SK-N-SH (cell line): ENCODE results near the gene DLG1. TPM values are rescaled to one million over a fixed set of nuclear protein-coding genes. Genes with fewer than 3 reads are reported as not detected.

Experiments used
- CTCF ChIA-PET: fragments of 300-600, 350-600 bp; formaldehyde crosslinking; extraction: SDS; loops from one replicate; lab custom pipeline; 2021; lab: Yijun Ruan, JAX
- POLR2A ChIA-PET: fragments of 350-600 bp; sonication (Branson Sonifier 250); formaldehyde crosslinking; extraction: SDS; loops from one replicate; lab custom pipeline; 2020; ENCODE audit warnings: antibody characterized with exemption, inconsistent platforms; lab: Yijun Ruan, JAX
- DNase-seq: peaks from one replicate; pipeline ENCODE4 v3.0.0; 2012
- H2AFZ ChIP-seq: fragments of 200-600 bp; sonication (generic); 2 replicates; pipeline ENCODE4 v1.8.1; 2016; ENCODE audit warnings: antibody characterized with exemption, mild to moderate bottlenecking, low read depth
- H3F3A ChIP-seq: fragments of 200-600 bp; sonication (generic); replicated peaks from 2 replicates; pipeline ENCODE3; 2016; ENCODE audit warnings: antibody characterized with exemption, mild to moderate bottlenecking; ENCODE audit not compliant: insufficient read depth
- H3K27ac ChIP-seq, 2 experiments: fragments of 200-500 bp in 1 of 2; fragments of 200-600 bp in 1 of 2; sonication (Bioruptor generic) in 1 of 2; sonication (generic), shearing (Covaris generic) in 1 of 2; 2 replicates each; pipeline versions ENCODE4 v1.5.1 to v1.6.1; 2014 to 2016; ENCODE audit warnings: low read depth in 2 of 2, inconsistent platforms in 1 of 2, low read length in 1 of 2, mild to moderate bottlenecking in 1 of 2, mixed read lengths in 1 of 2
- H3K27me3 ChIP-seq: fragments of 200-600 bp; sonication (generic), shearing (Covaris generic); 2 replicates; pipeline ENCODE4 v1.6.1; 2016; ENCODE audit warnings: mixed run types; ENCODE audit not compliant: insufficient read depth
- H3K36me3 ChIP-seq, 2 experiments: fragments of 200-500 bp in 1 of 2; fragments of 200-600 bp in 1 of 2; sonication (Bioruptor generic) in 1 of 2; sonication (generic) in 1 of 2; replicated peaks in 1 of 2; 2 replicates each; pipeline versions ENCODE3 to v1.5.1; 2014 to 2016; ENCODE audit warnings: low read length in 1 of 2, mild to moderate bottlenecking in 1 of 2; ENCODE audit not compliant: insufficient read depth in 2 of 2, control insufficient read depth in 1 of 2
- H3K4me1 ChIP-seq, 2 experiments: fragments of 200-500 bp in 1 of 2; fragments of 200-600 bp in 1 of 2; sonication (Bioruptor generic) in 1 of 2; sonication (generic), shearing (Covaris generic) in 1 of 2; 2 replicates each; pipeline versions ENCODE4 v1.5.1 to v1.6.1; 2014 to 2016; ENCODE audit warnings: low read depth in 1 of 2, low read length in 1 of 2, mixed run types in 1 of 2; ENCODE audit not compliant: insufficient read depth in 2 of 2, control insufficient read depth in 1 of 2
- H3K4me2 ChIP-seq: fragments of 200-600 bp; sonication (generic), shearing (Covaris generic); 2 replicates; pipeline ENCODE4 v1.6.1; 2017; ENCODE audit warnings: mixed run types
- H3K4me3 ChIP-seq, 2 experiments: fragments of 200-500 bp in 1 of 2; fragments of 200-600 bp in 1 of 2; sonication (Bioruptor generic) in 1 of 2; sonication (generic), shearing (Covaris generic) in 1 of 2; 2 replicates each; pipeline versions ENCODE4 v1.5.1 to v1.8.1; 2014 to 2016; ENCODE audit warnings: low read depth in 2 of 2, inconsistent platforms in 1 of 2, low read length in 1 of 2, mild to moderate bottlenecking in 1 of 2, mixed read lengths in 1 of 2, moderate library complexity in 1 of 2
- H3K79me2 ChIP-seq: fragments of 200-600 bp; sonication (generic); 2 replicates; pipeline ENCODE4 v1.8.1; 2017; ENCODE audit warnings: mild to moderate bottlenecking; ENCODE audit not compliant: insufficient read depth
- H3K9ac ChIP-seq: fragments of 200-600 bp; sonication (generic); 2 replicates; pipeline ENCODE4 v1.6.1; 2017; ENCODE audit warnings: mixed run types
- H3K9me2 ChIP-seq: fragments of 200-600 bp; sonication (generic); 2 replicates; pipeline ENCODE4 v1.6.1; 2017; ENCODE audit warnings: mixed run types
- H3K9me3 ChIP-seq: fragments of 200-600 bp; sonication (generic); 2 replicates; pipeline ENCODE4 v1.6.1; 2017; ENCODE audit warnings: mixed run types, mild to moderate bottlenecking, moderate library complexity
- H4K20me1 ChIP-seq: fragments of 200-600 bp; sonication (generic); 2 replicates; pipeline ENCODE4 v1.6.1; 2017; ENCODE audit warnings: mild to moderate bottlenecking, mixed run types; ENCODE audit not compliant: insufficient read depth
- CTCF ChIP-seq: fragments of 200-600 bp; sonication (generic); IDR thresholded peaks from 2 replicates; pipeline ENCODE4 v1.6.1; 2017; ENCODE audit warnings: antibody characterized with exemption, mild to moderate bottlenecking, moderate library complexity
- ELF1 ChIP-seq: IDR thresholded peaks from 2 replicates; pipeline ENCODE4 v1.4.0; 2012
- EP300 ChIP-seq, 2 experiments: IDR thresholded peaks; 2 replicates each; pipeline versions ENCODE4 v1.4.0 to v1.6.1; 2012; ENCODE audit warnings: borderline replicate concordance in 1 of 2, low read depth in 1 of 2, low read length in 1 of 2
- FOSL2 ChIP-seq: IDR thresholded peaks from 2 replicates; pipeline ENCODE4 v1.4.0; 2012; ENCODE audit warnings: low read depth, mild to moderate bottlenecking, moderate library complexity, borderline replicate concordance
- JUND ChIP-seq: IDR thresholded peaks from 2 replicates; pipeline ENCODE4 v1.4.0; 2012
- NFIC ChIP-seq: IDR thresholded peaks from 2 replicates; pipeline ENCODE4 v1.4.0; 2012; ENCODE audit warnings: borderline replicate concordance
- POLR2AphosphoS5 ChIP-seq: IDR thresholded peaks from 2 replicates; pipeline ENCODE4 v1.6.1; 2012; ENCODE audit warnings: low read depth, low read length
- RAD21 ChIP-seq: IDR thresholded peaks from 2 replicates; pipeline ENCODE4 v1.6.1; 2012; ENCODE audit warnings: mild to moderate bottlenecking, low read length
- RFX5 ChIP-seq: IDR thresholded peaks from 2 replicates; pipeline ENCODE4 v1.6.1; 2012; ENCODE audit warnings: mild to moderate bottlenecking, improper control_type of control experiment, low read length
- TAF1 ChIP-seq: IDR thresholded peaks from 2 replicates; pipeline ENCODE4 v1.6.1; 2012; ENCODE audit warnings: low read depth, mild to moderate bottlenecking, low read length, moderate library complexity, borderline replicate concordance
- TEAD4 ChIP-seq: IDR thresholded peaks from 2 replicates; pipeline ENCODE4 v1.4.0; 2012; ENCODE audit warnings: mild to moderate bottlenecking, borderline replicate concordance; ENCODE audit not compliant: insufficient read depth
- YY1 ChIP-seq: IDR thresholded peaks from 2 replicates; pipeline ENCODE4 v1.4.0; 2012; ENCODE audit warnings: low read depth, mild to moderate bottlenecking
- WGBS: methylation state at CpG from one replicate; pipeline ENCODE4 v1.1.6; 2017; ENCODE audit warnings: low lambda C conversion rate; 5-methylcytosine and 5-hydroxymethylcytosine counted together
- polyA plus RNA-seq, 3 experiments: library from polyadenylated mRNA; depleted of rRNA; stranded (reverse); fragments of >200 nt; gene quantifications; 2 replicates each; pipeline ENCODE4 v1.2.3, GENCODE V29; 2012
- TF ChIP-seq, protein P1 (sequence below): fragments of 150-350 bp; IDR thresholded peaks from 2 replicates; pipeline ENCODE4 v1.6.1; 2017; ENCODE audit warnings: antibody characterized with exemption, low read length, low read depth, borderline replicate concordance
- TF ChIP-seq, protein P2 (sequence below): IDR thresholded peaks from 2 replicates; pipeline ENCODE4 v1.4.0; 2012; ENCODE audit warnings: low read depth
- TF ChIP-seq, protein P3 (sequence below): IDR thresholded peaks from 2 replicates; pipeline ENCODE4 v1.4.0; 2012; ENCODE audit warnings: low read depth, borderline replicate concordance

DLG1 gene
- polyA plus RNA-seq, 1 of the 3 experiments (the other 2 are of a cell fraction) = 16.5 TPM

DNA sequence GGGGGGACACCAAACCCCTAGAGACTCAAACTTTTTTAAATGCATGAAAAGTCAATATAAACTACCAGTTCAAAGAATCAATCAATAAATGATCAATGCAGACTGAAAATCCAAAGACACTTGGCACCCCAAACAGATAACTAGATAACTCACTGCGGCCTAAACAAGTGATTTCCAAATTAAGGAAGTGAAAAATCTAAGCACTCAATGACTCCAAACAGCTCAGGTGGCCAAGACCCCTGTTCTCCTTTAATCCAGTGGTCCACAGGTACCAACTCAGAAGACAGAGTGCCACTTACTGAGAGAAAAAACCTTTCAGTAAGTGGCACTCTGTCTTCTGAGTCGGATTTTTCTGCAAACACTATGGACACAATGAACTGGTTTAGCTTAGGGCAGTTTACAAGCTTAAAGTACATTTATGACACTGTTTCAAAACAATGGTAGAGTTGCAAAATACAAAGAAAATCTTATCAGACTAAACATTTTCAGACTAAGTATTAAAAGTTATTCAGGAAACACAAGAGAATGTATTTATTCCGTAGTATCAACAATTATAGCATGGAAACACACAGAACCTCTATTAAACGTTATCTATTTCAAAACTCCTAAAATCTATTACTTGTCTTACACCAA is 4.7 kb downstream of the DLG1 start:
- Histone ChIP-seq H3K4me2 (no peak overlapping the region), H3K27me3 (no peaks in the 10 kb centered on the region), H4K20me1 (peaks cover 16% of the 10 kb centered on the region; the same call in 1 of the 2 replicates), H3K9me3 (no peaks in the 10 kb centered on the region; the same call in 1 of the 2 replicates), H3K79me2 (peaks cover 87% of the 10 kb centered on the region), H3K9ac (no peak overlapping the region), H3K4me3 (no peak overlapping the region), H3F3A (peaks cover 6% of the 10 kb centered on the region), H3K9me2 (no peaks in the 10 kb centered on the region), H2AFZ (no peak overlapping the region), H3K4me1 (peaks cover 4 to 7% of the 10 kb centered on the region in 2 experiments; a peak in 3 of 4 replicates), H3K36me3 (peaks cover 53 to 61% of the 10 kb centered on the region in 2 experiments), H3K27ac (no peak overlapping the region)
- POLR2A ChIA-PET = no interaction called here
- CTCF ChIA-PET = interaction anchor here (1.5 to 6.3 kb wide), 2 partner anchors 37 to 160 kb away, joined by 4 to 28 read pairs; no protein-coding TSS in a partner anchor
- 86% methylated on average over 4 of the region's 4 CpGs for WGBS
- TF ChIP-seq, protein P1, sequence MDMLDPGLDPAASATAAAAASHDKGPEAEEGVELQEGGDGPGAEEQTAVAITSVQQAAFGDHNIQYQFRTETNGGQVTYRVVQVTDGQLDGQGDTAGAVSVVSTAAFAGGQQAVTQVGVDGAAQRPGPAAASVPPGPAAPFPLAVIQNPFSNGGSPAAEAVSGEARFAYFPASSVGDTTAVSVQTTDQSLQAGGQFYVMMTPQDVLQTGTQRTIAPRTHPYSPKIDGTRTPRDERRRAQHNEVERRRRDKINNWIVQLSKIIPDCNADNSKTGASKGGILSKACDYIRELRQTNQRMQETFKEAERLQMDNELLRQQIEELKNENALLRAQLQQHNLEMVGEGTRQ = no peak
- TF ChIP-seq NFIC (no peak), RFX5 (no peak)
- DNase-seq = no peak

GRCh38 chr3:197292648-197293047 is 5.8 kb downstream of the DLG1 start:
- no peak for DNase-seq
- Histone ChIP-seq H3K4me1 (peaks cover 4 to 7% of the 10 kb centered on the region in 2 experiments; a peak in 3 of 4 replicates), H3K79me2 (peaks cover 96% of the 10 kb centered on the region), H4K20me1 (peaks cover 16% of the 10 kb centered on the region; the same call in 1 of the 2 replicates), H3K4me3 (no peak overlapping the region), H3K4me2 (no peak overlapping the region), H3K36me3 (peaks cover 57 to 64% of the 10 kb centered on the region in 2 experiments), H3K9me2 (no peaks in the 10 kb centered on the region), H3K27ac (no peak overlapping the region), H3K9ac (no peak overlapping the region), H3K27me3 (no peaks in the 10 kb centered on the region), H3K9me3 (no peaks in the 10 kb centered on the region; the same call in 1 of the 2 replicates), H2AFZ (no peak overlapping the region), H3F3A (peaks cover 6% of the 10 kb centered on the region)
- ChIA-PET CTCF (interaction anchor here (1.5 to 6.3 kb wide), 2 partner anchors 35 to 161 kb away, joined by 4 to 28 read pairs; no protein-coding TSS in a partner anchor), POLR2A (no interaction called here)
- TF ChIP-seq RAD21 (no peak), POLR2AphosphoS5 (no peak), YY1 (no peak), TEAD4 (no peak), CTCF (no peak), EP300 (IDR thresholded peaks at IDR 0.05; ENCODE audit: borderline replicate concordance in 1 of 2, low read depth in 1 of 2, low read length in 1 of 2) (no peak), FOSL2 (no peak), JUND (no peak), TAF1 (no peak), ELF1 (no peak)
- TF ChIP-seq, protein P2, sequence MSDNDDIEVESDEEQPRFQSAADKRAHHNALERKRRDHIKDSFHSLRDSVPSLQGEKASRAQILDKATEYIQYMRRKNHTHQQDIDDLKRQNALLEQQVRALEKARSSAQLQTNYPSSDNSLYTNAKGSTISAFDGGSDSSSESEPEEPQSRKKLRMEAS = no peak
- TF ChIP-seq, protein P3, sequence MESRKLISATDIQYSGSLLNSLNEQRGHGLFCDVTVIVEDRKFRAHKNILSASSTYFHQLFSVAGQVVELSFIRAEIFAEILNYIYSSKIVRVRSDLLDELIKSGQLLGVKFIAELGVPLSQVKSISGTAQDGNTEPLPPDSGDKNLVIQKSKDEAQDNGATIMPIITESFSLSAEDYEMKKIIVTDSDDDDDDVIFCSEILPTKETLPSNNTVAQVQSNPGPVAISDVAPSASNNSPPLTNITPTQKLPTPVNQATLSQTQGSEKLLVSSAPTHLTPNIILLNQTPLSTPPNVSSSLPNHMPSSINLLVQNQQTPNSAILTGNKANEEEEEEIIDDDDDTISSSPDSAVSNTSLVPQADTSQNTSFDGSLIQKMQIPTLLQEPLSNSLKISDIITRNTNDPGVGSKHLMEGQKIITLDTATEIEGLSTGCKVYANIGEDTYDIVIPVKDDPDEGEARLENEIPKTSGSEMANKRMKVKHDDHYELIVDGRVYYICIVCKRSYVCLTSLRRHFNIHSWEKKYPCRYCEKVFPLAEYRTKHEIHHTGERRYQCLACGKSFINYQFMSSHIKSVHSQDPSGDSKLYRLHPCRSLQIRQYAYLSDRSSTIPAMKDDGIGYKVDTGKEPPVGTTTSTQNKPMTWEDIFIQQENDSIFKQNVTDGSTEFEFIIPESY = no peak
- WGBS = 91% methylated on average over 1 of the region's 1 CpG
